Stomach smooth muscle (tissue), 2 donors: ENCODE data around the gene BRAF.
"Not testable (repeated sequence)": the region's sequence is repeated elsewhere in the genome, so short reads cannot be mapped to it uniquely, and the experiment has no call there.

Source experiments
- H3K27ac ChIP-seq: one replicate; pipeline ENCODE4 v1.7.0; 2013; ENCODE audit warnings: mild to moderate bottlenecking, low read length, inconsistent platforms
- H3K27me3 ChIP-seq, 2 donors: one replicate each; pipeline ENCODE4 v1.7.0; 2013; ENCODE audit warnings: low read length in 2 of 2; ENCODE audit not compliant: insufficient read depth in 2 of 2, control insufficient read depth in 1 of 2
- H3K36me3 ChIP-seq, 2 donors: one replicate each; pipeline ENCODE4 v1.7.0; 2013; ENCODE audit warnings: low read length in 2 of 2; ENCODE audit not compliant: control insufficient read depth in 2 of 2, insufficient read depth in 2 of 2
- H3K4me1 ChIP-seq: one replicate; pipeline ENCODE4 v1.7.0; 2013; ENCODE audit warnings: low read length; ENCODE audit not compliant: control insufficient read depth, insufficient read depth
- H3K4me3 ChIP-seq, 2 donors: one replicate each; pipeline ENCODE4 v1.7.0; 2013; ENCODE audit warnings: low read length in 2 of 2
- H3K9ac ChIP-seq, 2 donors: one replicate each; pipeline ENCODE4 v1.7.0; 2013; ENCODE audit warnings: low read length in 2 of 2, mild to moderate bottlenecking in 1 of 2
- H3K9me3 ChIP-seq, 2 donors: one replicate each; pipeline ENCODE4 v1.7.0; 2013; ENCODE audit warnings: low read length in 2 of 2; ENCODE audit not compliant: control insufficient read depth in 2 of 2
- donor health status: healthy.
- donor health status: Pancreatic carcinoma.

Gene BRAF

DNA sequence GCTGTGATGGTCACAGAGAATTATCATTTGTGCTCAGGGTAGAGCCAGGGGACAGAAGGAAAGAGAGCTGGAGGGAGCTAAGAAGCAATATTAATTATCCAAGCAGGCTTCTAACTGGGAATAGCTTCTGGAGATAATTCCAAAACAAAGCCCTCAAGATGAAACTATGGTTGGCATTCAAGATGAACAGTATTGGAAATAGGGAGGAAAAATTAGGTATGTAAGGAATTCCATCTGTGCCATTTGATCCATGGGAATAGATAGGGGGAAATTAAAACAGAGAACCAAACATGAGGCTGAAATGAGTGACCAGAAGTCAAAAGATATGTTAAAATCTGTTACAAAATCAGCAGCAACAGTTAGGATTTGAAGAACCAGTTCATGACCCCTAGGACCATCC, 152.9 kb downstream of the BRAF start:
- Histone ChIP-seq H3K36me3 (peaks cover 21 to 34% of the 10 kb centered on the region in 2 donors), H3K4me1 (no peaks in the 10 kb centered on the region), H3K27me3 (no peaks in the 10 kb centered on the region), H3K9me3 (no peaks in the 10 kb centered on the region), H3K4me3 (no peak overlapping the region), H3K9ac (no peak overlapping the region), H3K27ac (no peak overlapping the region)

DNA sequence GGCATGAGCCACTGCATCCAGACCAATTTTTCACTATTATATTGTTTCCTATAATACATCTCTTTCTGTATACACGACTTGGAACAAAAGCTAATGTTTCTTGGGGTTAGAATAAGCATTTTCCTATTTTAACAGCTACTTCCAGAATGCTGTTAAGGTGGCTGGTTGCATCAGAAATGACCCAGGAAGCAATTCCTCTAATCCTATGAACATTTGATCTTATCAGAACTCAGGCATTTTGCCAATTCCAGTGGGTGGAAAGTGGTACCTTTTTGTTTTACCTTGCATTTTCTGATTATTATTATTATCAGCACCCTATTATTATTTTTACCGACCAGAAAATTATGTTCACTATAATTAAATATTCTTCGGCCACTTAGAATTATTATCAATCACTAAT, 154.9 kb downstream of the BRAF start:
- Histone ChIP-seq H3K27ac (no peak overlapping the region), H3K36me3 (peaks cover 19 to 25% of the 10 kb centered on the region in 2 donors), H3K4me3 (no peak overlapping the region), H3K4me1 (no peaks in the 10 kb centered on the region), H3K9ac (no peak overlapping the region), H3K9me3 (no peaks in the 10 kb centered on the region), H3K27me3 (no peaks in the 10 kb centered on the region)

DNA sequence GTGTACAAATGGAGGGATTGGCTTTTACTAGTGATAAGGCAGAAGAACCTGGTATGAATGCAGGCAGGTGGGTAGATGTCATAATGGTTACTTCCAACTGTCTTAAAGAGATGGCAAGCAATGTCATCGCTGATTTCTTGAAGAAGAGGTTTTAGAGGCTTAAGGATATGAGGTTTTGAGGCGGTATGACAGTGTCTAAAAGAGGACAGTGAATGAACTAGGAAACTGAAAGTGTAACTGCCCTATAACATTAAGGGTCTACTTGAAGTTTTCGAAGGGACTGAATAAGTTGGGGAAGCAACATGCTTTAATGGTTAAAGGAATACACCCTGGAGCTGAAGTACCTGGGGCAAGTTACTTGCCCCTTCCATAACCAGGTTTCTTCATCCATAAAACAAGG, 157.3 kb downstream of the BRAF start:
- Histone ChIP-seq H3K9ac (no peak overlapping the region), H3K27me3 (no peaks in the 10 kb centered on the region), H3K36me3 (peaks cover 6 to 15% of the 10 kb centered on the region in 2 donors), H3K27ac (no peak overlapping the region), H3K9me3 (no peaks in the 10 kb centered on the region), H3K4me1 (no peaks in the 10 kb centered on the region), H3K4me3 (no peak overlapping the region)

DNA sequence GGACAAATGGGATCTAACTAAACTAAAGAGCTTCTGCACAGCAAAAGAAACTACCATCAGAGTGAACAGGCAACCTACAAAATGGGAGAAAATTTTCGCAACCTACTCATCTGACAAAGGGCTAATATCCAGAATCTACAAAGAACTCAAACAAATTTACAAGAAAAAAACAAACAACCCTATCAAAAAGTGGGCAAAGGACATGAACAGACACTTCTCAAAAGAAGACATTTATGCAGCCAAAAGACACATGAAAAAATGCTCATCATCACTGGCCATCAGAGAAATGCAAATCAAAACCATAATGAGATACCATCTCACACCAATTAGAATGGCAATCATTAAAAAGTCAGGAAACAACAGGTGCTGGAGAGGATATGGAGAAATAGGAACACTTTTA, 159.3 kb downstream of the BRAF start:
- H3K4me1 ChIP-seq, H3K9me3 ChIP-seq: not testable (repeated sequence)
- peaks cover 0 to 15% of the 10 kb centered on the region in 2 donors for H3K36me3 ChIP-seq

DNA sequence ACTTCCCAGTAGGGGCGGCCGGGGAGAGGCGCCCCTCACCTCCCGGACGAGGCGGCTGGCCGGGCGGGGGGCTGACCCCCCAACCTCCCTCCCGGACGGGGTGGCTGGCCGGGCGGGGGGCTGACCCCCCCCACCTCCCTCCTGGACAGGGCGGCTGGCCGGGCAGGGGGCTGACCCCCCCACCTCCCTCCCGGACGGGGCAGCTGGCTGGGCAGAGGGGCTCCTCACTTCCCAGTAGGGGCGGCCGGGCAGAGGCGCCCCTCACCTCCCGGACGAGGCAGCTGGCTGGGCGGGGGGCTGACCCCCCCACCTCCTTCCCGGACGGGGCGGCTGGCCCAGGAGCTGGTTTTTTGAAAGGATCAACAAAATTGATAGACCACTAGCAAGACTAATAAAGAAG, 161.6 kb downstream of the BRAF start:
- H3K27ac ChIP-seq, H3K27me3 ChIP-seq, H3K9ac ChIP-seq, H3K4me3 ChIP-seq, H3K9me3 ChIP-seq, H3K36me3 ChIP-seq, H3K4me1 ChIP-seq: not testable (repeated sequence)

More for the DNA sequence above, 159.3 kb downstream of the BRAF start:
- H3K9ac ChIP-seq, H3K27me3 ChIP-seq, H3K4me3 ChIP-seq, H3K27ac ChIP-seq: not testable (repeated sequence)

DNA sequence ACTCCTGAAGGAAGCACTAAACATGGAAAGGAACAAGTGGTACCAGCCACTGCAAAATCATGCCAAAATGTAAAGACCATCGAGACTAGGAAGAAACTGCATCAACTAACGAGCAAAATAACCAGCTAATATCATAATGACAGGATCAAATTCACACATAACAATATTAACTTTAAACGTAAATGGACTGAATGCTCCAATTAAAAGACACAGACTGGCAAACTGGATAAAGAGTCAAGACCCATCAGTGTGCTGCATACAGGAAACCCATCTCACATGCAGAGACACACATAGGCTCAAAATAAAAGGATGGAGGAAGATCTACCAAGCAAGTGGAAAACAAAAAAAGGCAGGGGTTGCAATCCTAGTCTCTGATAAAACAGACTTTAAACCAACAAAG, 163.4 kb downstream of the BRAF start:
- not testable (repeated sequence) for H3K27ac ChIP-seq, H3K9ac ChIP-seq, H3K36me3 ChIP-seq, H3K4me3 ChIP-seq, H3K9me3 ChIP-seq, H3K27me3 ChIP-seq, H3K4me1 ChIP-seq

DNA sequence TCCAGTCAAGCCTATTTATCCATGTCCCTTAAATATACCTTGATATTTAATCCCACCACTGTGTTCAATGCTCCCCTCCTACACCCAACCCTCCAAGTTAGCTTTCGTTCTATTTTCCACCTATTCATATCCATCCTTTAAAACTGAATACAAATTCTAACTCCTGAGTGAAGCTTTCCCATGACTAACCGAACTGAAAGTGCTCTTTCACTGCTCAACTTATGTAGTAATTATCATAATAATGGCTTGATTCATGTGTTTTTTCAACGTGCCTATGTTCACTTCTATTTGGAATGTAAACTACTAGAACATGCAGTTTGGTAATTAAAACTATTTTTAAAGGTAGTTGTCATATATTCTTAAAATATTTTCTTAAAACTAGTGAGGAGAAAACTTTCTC, 170.2 kb downstream of the BRAF start:
- no peaks in the 10 kb centered on the region for H3K4me1 ChIP-seq
- H3K27ac ChIP-seq = no peak overlapping the region
- peaks cover 0 to 8% of the 10 kb centered on the region in 2 donors for H3K36me3 ChIP-seq

DNA sequence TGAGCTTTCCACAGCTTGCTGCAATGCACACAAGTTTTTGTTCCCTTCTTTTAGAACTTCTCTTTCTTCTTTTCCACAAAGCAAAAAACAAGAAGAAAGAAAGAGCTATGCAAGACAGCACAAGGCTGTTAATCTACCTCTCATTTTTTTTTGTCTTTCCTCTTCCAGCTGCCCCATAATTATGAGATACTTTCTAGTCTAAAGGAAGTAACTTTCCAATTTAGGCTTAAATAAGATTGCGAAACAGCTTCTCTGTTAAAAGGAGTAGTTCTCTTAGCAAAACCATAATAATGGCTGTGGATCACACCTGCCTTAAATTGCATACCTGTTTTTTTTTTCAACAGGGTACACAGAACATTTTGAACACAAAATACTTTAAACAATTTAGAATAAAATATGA, 172.2 kb downstream of the BRAF start:
- Histone ChIP-seq H3K27ac (no peak overlapping the region), H3K36me3 (peaks cover 0 to 11% of the 10 kb centered on the region in 2 donors), H3K9me3 (no peaks in the 10 kb centered on the region), H3K4me1 (no peaks in the 10 kb centered on the region), H3K9ac (no peak overlapping the region), H3K27me3 (no peaks in the 10 kb centered on the region), H3K4me3 (no peak overlapping the region)

More for the DNA sequence above, 170.2 kb downstream of the BRAF start:
- no peaks in the 10 kb centered on the region for H3K9me3 ChIP-seq
- H3K27me3 ChIP-seq = no peaks in the 10 kb centered on the region
- no peak overlapping the region for H3K9ac ChIP-seq
- no peak overlapping the region for H3K4me3 ChIP-seq

DNA sequence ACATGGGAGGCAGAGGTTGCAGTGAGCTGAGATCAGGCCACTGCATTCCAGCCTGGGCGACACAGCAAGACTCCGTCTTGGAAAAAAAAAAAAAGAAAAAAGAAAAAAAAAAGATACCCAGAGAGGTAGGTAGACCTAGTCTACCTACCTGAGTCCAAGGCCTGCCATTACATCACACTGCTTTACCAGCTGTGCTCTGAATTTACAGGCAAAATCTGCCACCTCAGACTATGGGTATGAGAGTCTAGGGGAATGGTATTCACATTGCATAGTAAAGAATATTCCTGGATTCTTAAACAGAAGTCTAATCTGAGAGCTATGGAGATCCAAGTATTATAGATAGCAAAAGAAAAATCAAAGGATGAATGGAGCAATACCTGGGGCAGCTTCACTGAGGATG, 178.0 kb downstream of the BRAF start:
- H3K9ac ChIP-seq = no peak overlapping the region
- H3K36me3 ChIP-seq = peaks cover 0 to 8% of the 10 kb centered on the region in 2 donors
- no peaks in the 10 kb centered on the region for H3K4me1 ChIP-seq
- H3K9me3 ChIP-seq = no peaks in the 10 kb centered on the region
- no peak overlapping the region for H3K27ac ChIP-seq
- no peak overlapping the region for H3K4me3 ChIP-seq
- H3K27me3 ChIP-seq = no peaks in the 10 kb centered on the region

DNA sequence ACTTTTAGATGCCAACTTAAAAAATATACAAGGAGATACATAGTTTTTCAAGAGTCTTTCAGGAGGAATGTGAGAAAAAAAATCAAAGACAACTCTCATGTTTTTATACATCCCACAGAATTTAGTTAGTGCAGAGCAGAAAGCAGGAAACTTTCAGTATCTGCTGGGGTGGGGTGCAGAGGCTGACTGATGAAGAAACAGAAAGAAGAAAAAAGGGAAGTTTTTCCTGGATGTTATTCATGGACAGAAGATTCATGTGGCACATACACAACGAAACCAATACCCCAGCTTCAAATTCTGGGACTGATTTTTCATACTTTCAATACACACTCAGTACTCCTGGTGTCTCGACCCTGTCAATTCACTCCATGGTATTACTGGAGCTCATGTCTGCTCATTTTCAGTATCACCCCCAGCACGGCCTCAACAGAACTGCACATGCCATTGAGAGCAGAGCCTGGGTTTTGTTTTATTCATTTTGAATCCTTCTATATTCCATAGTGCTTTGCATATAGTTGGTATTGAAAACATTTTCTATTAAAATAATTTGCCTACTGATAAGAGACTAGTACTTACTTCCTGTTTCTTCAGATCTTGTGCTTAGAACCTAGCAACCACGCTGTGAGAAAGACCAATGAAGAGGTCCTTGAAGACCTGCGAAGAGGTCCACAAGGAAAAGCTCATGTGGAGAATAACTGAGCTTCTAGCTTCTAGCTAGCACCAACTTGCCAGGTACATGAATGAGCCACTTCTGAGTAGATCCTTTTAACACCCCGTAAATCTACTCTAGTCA, 179.3 kb downstream of the BRAF start:
- H3K27ac ChIP-seq = no peak overlapping the region
- H3K9ac ChIP-seq = no peak overlapping the region
- no peaks in the 10 kb centered on the region for H3K9me3 ChIP-seq
- H3K4me1 ChIP-seq = no peaks in the 10 kb centered on the region
- no peak overlapping the region for H3K4me3 ChIP-seq
- H3K27me3 ChIP-seq = no peaks in the 10 kb centered on the region
- H3K36me3 ChIP-seq = peaks cover 0 to 8% of the 10 kb centered on the region in 2 donors

DNA sequence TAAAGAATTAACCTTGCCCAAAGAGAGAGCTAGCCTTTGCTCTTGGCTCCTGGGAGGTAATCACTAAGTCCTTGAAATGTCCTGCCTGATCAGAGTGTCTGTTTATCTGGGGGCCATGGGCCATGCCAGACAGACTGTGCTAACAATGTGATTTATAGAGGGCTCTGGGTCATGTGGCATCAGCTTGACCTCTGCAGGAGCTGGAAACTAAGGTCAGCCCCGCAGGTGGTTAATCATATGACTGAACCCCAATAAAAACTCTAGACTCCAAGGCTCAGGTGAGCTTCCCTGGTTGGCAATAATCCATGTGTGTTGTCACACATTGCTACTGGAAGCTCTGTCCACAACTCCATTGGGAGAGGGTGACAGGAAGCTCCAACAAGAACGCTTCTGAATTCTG, 180.7 kb downstream of the BRAF start:
- no peaks in the 10 kb centered on the region for H3K4me1 ChIP-seq
- no peaks in the 10 kb centered on the region for H3K9me3 ChIP-seq
- H3K27ac ChIP-seq = no peak overlapping the region
- H3K36me3 ChIP-seq = peaks cover 6 to 7% of the 10 kb centered on the region in 2 donors
- H3K27me3 ChIP-seq = no peaks in the 10 kb centered on the region
- no peak overlapping the region for H3K9ac ChIP-seq
- H3K4me3 ChIP-seq = no peak overlapping the region
